ENCODE results near the gene SAXO1. TPM values are rescaled to one million over a fixed set of nuclear protein-coding genes. Genes with fewer than 3 reads are reported as not detected.
"Not testable (repeated sequence)": the region's sequence is repeated elsewhere in the genome, so short reads cannot be mapped to it uniquely, and the experiment has no call there.

The SAXO1 gene
- polyA plus RNA-seq, 3 donors: 0.17 to 0.24 (median 0.22) TPM

DNA sequence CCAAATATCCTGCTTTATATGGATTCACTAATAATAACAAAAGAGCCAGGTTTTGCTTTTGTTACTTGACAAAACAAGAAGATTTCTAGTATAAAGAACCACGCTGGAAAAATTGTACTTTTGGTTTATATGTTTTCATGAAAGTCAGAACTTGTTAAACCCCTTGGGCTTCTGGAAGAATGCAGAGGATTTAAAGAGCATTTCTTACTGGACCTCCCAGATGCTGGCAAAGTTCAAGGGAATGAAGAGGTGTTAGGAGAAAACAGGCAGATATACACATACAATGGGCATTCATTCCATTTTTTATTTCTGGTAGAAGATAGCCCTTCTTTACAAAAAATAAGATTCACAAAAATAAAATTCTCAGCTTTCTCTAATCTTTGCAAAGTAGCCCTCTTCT lies 61.1 kb downstream of the SAXO1 start:
- DNase-seq (ENCODE audit: low read depth in 3 of 3, low spot score in 2 of 3): no peak

DNA sequence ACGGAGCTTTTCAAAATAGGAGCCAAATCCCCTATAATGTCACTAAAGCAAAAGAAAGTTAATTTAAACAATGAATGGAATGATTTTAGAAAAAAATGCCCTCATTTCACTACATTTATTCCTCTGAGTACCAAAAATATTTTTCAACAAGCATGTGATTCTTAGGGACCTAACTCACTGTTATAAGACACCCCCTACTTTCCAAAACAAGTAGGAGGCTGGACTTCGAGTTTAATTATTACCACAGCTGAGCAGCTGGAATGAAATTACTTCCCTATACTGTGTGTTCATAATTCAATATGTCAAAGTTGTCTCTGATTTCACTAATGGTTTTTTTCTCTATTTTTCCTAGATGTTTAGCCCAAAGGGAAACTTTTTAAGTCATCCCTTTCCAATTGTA lies 61.6 kb downstream of the SAXO1 start:
- DNase-seq (ENCODE audit: low read depth in 3 of 3, low spot score in 2 of 3): no peak

- DNase-seq (ENCODE audit: low read depth in 3 of 3, low spot score in 2 of 3): no peak
Observed at GRCh38 chr9:18970393-18970792, 62.6 kb downstream of the SAXO1 start.

GRCh38 chr9:18969128-18969527 lies 63.9 kb downstream of the SAXO1 start:
- DNase-seq (ENCODE audit: low read depth in 3 of 3, low spot score in 2 of 3): no peak

DNA sequence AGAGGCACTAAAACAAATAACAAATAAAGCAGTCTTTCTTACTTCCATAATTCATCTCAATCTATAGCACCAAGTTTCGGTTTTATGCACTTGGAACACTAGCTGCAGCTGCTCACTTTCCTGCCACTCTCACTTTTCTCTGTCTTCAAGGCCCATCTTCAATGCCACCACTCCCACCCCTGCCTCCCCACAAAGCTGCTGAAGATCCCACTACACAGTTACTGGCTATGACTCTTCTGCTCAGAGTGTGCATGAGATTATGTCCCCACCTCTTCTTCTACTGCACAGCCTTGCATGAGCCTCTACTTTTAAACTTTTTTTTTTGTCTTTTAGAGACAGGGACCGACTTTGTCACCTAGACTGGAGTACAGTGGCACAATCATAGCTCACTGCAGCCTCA lies 77.4 kb downstream of the SAXO1 start:
- no peak for DNase-seq (ENCODE audit: low read depth in 3 of 3, low spot score in 2 of 3)

DNA sequence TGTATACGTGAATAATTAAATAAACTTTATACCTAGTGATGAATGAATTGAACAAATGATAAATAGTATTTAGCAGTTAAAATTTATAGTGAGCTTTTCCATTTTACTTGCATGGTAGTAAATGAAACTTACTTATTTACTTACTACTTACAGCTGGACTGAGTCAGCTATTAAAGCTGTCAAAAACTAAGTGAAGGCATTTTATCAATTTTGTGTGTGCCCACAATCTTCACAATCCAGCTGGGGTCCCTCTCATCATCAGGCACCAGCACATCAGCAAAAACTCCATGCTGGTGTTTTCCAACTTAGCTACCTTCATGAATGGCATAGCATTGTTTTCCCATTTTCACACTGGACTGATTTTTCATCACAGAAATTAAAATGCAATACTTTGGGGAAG lies 81.1 kb downstream of the SAXO1 start:
- no peak for DNase-seq (ENCODE audit: low read depth in 3 of 3, low spot score in 2 of 3)

DNA sequence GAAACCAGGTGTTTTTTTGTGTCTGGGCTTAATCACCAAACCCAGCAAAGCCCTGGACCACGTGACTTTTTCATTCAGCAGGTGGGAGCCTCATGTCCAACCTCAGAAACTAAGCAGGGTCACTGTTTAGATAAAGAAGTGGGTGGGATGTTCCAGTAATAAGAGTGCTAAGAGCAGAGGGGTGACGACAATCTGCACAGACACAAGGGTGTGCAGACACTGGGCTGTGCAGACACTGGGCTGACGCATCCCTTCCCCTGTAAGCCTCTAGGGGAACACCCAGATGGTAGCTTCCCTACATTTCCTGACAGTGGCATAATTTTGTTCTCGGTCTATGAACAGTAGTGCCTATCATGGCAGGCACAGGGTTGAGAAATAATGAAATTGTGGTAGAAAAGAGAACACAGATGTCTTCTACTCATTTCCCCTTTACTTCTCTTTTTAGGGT lies 85.1 kb downstream of the SAXO1 start:
- no peak for DNase-seq (ENCODE audit: low read depth in 3 of 3, low spot score in 2 of 3)

- no peak for DNase-seq (ENCODE audit: low read depth in 3 of 3, low spot score in 2 of 3)
Observed at GRCh38 chr9:18942801-18943200, 90.2 kb downstream of the SAXO1 start.

DNA sequence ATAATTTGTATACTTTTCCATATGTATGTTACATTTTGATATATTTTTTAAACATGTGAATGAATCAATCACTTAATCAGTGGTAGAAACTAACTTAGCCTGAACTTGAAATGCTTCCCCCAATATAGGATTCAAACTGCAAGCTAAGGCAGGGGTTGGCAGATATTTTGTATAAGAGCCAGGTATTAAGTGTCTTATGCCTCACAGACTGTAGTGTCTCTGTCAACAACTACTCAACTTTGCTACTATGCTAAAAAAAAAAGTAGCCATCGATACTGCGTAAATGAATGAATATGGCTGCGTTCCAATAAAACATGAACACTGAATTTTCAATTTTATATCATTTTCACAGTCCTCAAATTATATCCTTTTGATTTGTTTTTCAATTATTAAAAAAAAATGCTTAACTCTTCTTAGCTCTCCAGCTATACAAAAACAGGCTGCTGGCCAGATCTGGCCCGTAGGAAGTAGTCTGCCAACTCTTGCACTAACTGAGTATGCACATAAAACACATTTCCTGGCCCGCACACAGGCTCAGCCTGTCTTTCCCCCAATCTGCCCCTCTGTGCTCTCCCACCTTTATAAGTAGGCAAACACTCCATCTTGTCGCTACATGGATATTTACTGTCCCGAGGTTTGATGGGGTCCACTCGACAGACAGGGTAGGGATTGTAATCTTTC lies 91.8 kb downstream of the SAXO1 start:
- no peak for DNase-seq (ENCODE audit: low read depth in 3 of 3, low spot score in 2 of 3)

- no peak for DNase-seq (ENCODE audit: low read depth in 3 of 3, low spot score in 2 of 3)
Observed at GRCh38 chr9:18939943-18940342, 93.1 kb downstream of the SAXO1 start.

DNA sequence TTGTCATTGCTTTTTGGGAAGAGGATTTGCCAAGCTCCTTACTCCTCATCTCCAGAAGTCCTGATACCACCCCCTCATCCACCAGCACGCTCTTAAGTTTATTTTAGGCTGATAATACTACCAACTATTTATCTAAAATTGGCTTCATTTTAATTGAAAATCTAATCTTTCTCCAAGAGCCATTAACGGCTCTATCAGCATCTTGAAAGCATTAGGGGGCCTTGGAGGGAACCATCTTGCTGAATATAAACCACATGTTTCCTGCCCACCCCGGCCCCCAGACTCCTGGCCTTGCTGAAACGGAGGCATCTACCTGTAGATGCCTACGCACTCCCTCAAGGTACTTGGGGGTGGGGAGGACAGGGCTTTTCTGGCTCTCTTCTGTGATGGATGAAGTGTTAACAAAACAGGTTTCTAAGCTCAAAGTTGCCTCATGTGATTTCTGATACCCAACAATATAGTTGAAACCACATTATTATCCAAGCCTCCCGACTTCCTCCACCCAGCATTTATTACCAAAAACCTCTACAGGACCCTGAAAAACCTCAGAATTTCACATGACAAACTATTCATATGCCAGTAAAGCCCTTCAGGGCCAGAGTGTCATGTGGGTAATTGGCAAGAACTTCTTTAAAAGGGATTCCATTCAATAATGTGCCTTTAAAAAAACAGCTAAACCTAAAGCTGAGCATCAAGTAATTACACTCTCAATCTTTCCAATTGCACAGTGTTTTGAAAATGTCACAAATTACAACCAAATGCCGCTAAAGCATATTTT lies 96.7 kb downstream of the SAXO1 start:
- no peak for DNase-seq (ENCODE audit: low read depth in 3 of 3, low spot score in 2 of 3)

DNA sequence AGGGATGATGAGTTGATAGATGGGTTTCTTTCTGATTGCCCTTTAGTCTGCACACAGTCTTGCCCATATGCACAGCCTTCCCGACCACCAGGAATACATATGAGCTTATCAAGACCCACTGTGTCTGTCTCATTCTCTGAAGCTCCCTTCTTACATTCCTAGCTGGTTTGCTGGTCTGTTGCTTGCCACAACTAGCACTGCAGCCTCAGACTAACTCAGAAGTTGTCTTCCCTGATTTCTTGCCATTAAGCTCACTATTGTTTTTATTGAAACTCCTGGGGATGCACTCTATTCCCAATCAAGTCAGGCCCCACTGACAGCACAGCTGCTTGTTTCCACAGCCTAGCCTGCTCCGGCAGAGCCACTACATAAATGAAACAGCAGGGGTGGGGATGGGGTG lies 97.5 kb downstream of the SAXO1 start:
- DNase-seq (ENCODE audit: low read depth in 3 of 3, low spot score in 2 of 3): no peak

DNA sequence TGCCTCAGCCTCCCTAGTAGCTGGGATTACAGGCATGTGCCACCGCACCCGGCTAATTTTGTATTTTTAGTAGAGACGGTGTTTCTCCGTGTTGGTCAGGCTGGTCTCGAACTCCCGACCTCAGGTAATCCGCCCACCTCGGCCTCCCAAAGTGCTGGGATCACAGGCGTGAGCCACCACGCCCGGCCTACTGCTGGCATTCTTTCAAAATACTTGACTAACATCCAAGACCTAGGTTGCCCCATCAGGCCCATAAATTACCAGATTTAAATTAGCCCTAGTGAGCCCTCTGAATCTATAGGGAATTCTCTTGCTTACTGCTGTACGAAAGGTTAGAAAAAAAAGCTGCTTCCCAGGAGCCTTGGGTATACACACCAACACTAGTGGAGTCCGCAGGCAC lies 102.4 kb downstream of the SAXO1 start:
- not testable (repeated sequence) for DNase-seq (ENCODE audit: low read depth in 3 of 3, low spot score in 2 of 3)

GRCh38 chr9:18928711-18929110 lies 104.3 kb downstream of the SAXO1 start:
- no peak for DNase-seq (ENCODE audit: low read depth in 3 of 3, low spot score in 2 of 3)

DNA sequence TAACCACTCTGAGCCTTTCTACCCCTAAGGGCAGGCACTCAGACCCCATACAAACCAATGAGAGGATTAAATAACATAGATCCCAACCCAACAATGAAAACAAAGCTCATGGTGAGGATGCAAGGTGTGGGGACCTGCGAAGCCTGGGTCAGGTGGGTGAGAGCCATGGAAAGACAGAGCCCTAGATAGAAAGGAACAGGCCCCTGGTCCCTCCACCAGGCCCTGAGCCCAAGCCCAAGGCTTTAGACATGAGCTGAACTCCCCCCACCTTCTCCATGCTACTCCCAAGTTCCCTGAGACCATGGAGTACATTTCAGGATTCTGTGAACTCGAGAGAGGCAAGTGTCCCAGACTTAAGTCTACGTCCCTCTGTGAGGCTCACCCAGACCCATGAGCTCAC lies 106.5 kb downstream of the SAXO1 start:
- no peak for DNase-seq (ENCODE audit: low read depth in 3 of 3, low spot score in 2 of 3)

DNA sequence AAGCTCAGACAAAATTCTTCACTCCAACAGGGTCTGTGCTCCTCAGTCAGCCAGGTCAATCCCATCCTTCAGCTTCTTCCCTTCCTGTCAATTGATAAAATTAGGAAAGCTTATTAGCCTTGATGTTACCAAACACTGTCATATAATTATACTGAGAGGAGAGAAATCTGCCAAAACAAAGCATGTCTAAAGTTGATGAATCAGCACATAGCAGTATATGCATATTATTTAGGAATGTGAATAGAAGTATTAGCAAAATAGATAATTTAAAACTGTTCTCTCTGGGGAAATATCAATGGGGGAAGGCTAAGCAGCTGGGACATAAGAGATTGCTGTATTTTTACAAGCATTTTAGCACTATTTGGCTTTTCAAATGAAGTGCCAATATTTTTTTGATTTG lies 107.1 kb downstream of the SAXO1 start:
- DNase-seq (ENCODE audit: low read depth in 3 of 3, low spot score in 2 of 3): no peak

- no peak for DNase-seq (ENCODE audit: low read depth in 3 of 3, low spot score in 2 of 3)
Observed at GRCh38 chr9:18923671-18924430, 109.2 kb downstream of the SAXO1 start.

DNA sequence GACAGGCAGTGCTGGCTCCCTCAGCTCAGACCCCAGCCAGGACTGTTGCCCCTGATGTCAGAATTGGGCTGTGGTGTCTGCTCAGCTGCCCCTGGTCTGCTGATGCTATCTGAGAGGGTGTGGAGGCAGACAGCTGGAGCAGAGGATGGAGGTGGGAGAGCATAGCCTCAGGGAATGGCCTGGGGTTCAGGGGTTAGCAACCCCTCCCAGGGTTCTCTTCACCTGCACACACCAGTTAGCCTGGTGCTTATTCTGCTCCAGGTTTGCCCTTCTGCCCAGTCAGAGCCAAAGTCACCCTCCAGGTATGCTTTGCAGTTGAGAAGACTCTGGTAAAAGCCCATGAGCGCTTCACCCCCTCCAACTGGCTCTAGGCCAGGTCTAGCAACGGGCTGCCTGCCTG lies 109.8 kb downstream of the SAXO1 start:
- no peak for DNase-seq (ENCODE audit: low read depth in 3 of 3, low spot score in 2 of 3)

DNA sequence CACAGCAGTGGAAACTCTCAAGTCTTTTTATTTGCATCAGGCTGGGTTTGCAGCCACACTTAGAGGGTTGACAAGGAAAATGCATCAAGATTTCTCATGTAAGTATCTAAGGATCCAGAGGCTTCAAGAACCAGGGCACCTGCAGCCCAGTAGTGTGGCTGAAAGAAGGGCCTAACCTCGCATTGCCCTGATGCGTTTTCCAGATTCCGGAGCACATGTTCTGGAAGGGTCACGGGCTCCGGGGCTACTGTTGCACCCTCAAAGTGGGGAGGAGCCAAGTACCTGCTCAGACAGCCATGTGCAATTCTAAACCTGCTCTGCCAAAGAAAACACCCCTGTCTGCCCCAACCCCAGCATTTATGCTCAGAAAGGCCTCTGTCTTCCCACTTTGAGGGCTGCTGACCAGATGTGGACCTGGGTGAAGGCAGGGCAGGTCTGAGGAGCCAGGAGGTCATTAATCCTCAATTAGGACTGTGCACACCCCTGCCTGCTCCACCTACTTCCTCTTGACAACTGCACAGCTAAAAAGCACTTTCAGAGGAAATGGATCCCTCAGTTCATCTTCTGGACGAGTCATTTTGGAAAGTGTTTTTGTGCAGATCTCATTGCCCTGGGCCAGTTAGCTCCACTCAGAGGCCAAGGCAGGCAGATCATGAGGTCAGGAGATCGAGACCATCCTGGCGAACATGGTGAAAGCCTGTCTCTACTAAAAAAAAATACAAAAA lies 110.7 kb downstream of the SAXO1 start:
- no peak for DNase-seq (ENCODE audit: low read depth in 3 of 3, low spot score in 2 of 3)

GRCh38 chr9:18921366-18922075 lies 111.5 kb downstream of the SAXO1 start:
- no peak for DNase-seq (ENCODE audit: low read depth in 3 of 3, low spot score in 2 of 3)
